GM19025 (cell line): ENCODE measurements around the gene ZG16B.

Source experiments
- ATAC-seq: cut with Tn5 transposase; IDR thresholded peaks from one replicate; pipeline ENCODE4 v1.9.1; 2021; ENCODE audit warnings: mild to moderate bottlenecking, low read depth, moderate library complexity; ENCODE audit not compliant: unreplicated experiment

Gene ZG16B

GRCh38 chr16:2859686-2860265 is 29.7 kb downstream of the ZG16B start:
- no peak for ATAC-seq

DNA sequence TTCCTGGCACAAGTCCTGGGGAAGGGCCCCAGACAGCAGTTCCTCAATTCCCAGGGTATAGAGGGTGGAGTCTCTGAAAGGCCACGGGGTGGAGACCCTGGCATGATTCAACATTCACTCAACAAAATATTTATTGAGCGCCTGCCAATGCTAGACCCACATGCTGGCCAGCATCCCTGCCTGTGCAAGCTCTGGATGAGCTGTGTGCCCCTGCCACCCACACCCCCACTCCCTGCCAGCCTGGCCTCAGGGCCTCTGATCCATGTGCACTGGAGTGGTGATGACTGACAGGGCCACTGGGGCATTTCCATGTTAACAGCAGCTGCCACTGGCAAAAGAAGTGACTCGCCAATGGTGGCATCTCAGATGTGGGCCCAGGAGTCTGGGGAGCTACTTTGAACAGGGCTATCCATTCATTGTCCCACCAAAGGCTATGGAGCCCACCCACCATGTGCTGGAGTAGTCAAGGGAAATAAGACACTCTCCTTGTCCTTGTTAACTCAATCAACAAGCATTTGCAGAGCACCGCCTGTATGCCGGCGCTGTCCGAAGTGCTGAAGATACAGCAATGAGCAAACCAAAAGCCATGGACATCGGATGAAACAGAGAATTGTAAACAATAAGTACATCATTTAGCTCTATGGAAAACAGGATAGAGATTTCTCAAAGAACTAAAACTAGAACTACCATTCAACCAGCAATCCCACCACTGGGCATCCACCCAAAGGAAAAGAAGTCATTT is 30.9 kb downstream of the ZG16B start:
- no peak for ATAC-seq

DNA sequence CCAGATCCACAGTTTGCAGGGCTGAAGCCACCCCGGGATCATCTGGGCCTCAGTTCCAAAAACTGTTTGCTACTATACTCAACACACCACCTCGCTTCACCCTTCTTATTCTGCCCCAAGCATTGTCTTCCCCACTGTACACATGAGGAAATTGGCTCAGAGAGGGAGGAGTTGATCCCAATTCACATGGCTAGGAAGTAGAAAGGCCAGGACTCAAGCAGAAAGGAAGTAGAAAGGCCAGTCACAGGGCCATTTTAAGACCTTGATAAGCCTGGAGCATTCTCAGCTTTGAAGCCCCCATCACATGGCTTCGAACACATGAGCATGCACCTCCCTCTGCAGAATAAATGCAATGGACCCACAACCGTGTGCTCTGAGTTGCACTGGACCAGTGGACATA is 35.5 kb downstream of the ZG16B start:
- no peak for ATAC-seq

GRCh38 chr16:2866431-2866830 is 36.3 kb downstream of the ZG16B start:
- ATAC-seq: no peak

GRCh38 chr16:2867661-2867986 is 37.5 kb downstream of the ZG16B start:
- ATAC-seq: no peak

DNA sequence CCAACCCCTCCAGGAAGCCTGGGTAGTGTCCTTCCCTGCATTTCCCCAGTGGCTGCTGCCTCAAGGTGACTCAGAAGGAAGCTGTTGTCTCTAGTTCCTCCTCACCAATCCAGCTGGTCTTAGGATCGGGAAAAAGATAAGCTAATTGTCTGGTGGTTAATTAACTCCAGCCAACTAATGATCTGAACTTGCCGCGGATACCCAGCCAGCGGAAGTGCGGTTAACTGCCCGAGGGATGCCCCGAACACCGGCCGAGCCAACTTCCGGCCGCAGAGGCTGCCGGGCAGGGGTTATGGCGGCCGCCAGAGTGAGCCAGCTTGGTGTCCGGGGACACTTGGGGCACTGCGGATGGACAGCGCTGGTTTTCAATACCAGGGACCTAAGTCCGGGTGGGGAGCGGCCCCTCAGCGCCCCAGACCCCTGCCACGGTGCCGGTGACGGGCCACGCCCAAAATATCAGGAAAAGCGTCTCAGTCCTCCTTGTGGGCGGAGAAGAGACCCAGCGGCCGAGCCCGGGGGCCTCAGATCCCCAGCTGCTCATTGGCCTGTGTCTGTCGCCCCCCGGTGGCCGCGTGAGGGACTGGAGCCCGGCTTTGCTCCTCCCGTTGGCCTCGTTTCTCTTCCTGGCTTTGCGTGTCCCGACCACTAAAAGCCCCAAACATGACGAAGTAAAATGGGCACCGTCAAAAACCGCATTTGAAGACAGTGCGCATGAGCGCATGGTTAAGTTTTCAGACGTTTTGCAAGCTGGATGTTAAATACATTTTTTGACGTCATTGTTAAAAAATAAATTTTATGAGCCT is 38.1 kb downstream of the ZG16B start:
- peak; percentile 89 for ATAC-seq

DNA sequence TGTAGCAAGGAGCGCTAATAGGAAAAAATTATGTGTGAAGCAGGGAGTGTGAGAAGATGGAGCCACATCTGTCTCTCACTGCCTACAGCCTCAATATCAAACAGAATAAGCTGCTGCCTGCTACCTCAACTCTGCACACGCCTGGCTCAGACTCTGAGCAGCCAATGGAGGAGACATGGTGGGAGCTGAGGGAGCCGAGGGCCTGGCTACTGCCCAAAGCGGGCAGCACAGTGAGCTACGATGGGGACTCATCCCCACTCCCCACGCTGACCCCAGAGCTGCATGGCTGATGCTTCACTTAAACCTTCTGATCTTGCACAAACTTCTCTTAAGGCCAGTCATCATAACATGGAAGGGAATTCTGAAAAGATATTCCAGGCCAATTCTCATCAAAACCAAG is 41.8 kb downstream of the ZG16B start:
- ATAC-seq: no peak

GRCh38 chr16:2874032-2874911 is 44.2 kb downstream of the ZG16B start:
- ATAC-seq: no peak

- ATAC-seq: peak; percentile 64
Measured at GRCh38 chr16:2874912-2875362, 44.8 kb downstream of the ZG16B start.

- ATAC-seq: no peak
Measured at GRCh38 chr16:2879854-2880508, 49.9 kb downstream of the ZG16B start.
